HG03095 (cell line): ENCODE data around the gene SPIB.
"Not testable (repeated sequence)": the region's sequence is repeated elsewhere in the genome, so short reads cannot be mapped to it uniquely, and the experiment has no call there.

Source experiments
- ATAC-seq: cut with Tn5 transposase; IDR thresholded peaks from one replicate; pipeline ENCODE4 v1.9.1; 2021; ENCODE audit warnings: moderate library complexity; ENCODE audit not compliant: unreplicated experiment

Gene SPIB

DNA sequence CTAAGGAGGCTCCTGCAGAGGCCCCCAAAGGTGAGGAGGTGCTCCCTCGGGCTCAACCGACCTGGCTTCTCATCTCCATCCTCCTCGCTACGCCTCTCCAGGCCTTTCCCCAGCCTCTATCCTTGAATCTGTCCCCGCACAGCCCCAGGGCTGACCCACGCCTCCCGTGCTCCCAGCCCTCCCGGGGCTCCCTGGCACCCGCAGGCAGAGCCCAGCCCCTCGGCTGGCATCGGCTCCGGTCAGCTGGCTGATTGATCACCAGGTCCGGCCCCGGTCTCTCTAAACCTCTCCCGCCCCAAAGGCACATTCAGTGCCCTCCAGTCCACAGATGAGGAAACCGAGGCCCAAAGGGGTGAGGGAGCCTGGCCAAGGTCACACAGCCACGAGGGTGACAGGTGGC is 16.5 kb downstream of the SPIB start:
- ATAC-seq, result no peak

DNA sequence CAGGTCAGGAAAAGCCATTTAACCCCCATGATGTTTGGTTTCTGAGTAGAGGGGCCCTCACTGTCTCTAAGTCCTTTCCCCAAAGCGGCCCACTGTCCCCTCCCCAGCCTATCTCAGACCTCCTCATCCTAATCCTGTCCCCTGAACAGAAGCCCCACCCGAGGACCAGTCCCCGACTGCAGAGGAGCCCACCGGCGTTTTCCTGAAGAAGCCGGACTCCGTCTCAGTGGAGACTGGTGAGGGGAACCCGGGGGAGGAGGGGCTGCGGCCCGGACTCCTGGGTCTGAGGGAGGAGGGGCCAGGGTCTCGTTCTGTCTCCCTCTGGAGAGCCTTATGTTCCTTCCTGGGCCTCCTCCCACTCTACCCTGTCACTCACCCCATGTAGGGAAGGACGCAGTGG is 16.9 kb downstream of the SPIB start:
- no peak for ATAC-seq

DNA sequence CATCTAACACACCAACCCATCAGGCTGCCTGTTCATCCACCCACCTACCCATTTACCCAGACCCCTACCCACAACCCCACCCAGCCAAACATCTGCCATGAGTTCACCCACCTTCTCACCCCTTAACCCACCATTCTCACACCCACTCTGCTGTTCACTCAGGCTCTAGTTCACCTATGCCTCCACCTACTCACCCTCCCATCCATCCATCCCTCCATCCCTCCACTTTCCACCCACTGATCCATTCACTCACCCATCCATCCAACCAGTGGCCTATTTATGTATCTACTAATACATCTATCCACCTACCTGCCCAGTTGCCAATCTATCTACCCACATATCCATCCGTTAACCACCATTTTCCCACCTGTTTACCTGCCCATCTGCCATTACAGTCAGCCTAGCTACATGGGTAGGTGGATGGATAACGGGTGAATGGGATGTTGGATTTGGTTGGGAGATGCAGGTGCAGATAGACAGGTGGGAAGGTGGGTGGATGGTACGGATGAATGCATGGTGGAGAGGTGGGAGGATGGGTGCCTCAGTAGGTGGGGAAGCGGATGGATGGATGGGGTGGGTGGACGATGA is 19.2 kb downstream of the SPIB start:
- no peak for ATAC-seq

DNA sequence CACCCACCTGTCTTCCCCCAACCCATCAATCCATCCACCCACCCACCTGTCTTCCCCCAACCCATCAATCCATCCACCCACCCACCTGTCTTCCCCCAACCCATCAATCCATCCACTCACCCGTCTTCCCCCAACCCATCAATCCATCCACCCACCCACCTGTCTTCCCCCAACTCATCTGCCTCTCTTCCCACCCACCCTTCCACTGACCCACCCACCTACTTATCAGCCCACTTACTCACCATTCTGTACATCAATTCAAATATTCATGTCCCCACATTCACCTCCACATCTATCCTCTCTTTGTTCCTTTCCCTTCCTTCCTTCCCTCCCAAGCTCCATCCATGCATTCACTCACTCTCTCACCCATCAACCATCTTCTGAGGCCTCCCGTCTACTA is 20.4 kb downstream of the SPIB start:
- not testable (repeated sequence) for ATAC-seq

DNA sequence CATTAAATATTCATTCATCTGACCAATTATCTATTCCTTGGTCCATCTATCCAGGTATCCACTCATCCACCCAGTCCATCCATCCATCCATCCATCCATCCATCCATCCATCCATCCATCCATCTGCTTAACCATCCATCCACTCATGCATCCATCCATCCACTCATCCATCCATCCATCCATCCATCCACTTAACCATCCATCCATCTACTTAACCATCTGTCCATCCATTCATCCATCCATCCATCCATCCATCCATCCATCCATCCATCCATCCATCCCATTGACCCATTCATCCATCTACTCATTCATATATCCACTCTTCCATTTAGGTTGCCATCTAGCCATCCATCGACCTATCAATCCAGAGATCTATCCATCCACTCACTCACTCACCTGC is 25.3 kb downstream of the SPIB start:
- ATAC-seq, result no peak

DNA sequence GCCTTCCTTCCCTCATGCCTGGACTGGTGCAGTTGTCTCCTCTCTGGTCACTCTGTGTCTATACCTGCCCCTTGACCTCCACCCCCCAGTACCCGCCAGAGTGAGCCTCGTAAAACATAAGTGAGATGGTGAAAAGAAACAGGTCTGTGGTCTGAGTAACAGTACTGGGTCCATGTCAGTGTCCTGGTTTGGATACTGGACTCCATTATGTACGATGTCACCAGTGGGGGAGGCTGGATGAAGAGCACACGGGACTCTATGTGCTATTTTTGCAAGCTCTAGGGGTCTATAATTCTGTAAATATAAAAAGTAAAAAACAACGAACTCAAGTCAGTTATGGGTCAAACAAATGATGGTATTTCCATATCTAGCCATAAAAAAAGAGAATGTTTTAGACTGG is 28.3 kb downstream of the SPIB start:
- ATAC-seq, result no peak

DNA sequence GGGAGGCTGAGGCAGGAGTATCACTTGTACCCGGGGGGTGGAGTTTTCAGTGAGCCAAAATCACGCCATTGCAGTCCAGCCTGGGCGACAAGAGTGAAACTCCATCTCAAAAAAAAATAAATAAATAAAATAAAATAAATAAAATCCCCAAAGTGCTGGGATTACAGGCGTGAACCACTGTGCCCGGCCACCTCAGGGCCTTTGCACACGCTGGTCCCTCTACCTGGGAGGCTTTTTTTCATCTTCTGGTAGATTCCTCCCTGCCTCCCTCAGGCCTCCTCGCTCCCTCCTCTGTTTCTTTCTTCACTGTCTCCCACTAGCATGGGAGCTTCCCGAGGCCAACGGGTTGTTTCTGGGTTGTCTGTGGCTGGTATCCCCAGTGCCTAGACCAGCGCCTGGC is 29.0 kb downstream of the SPIB start:
- ATAC-seq, result no peak

DNA sequence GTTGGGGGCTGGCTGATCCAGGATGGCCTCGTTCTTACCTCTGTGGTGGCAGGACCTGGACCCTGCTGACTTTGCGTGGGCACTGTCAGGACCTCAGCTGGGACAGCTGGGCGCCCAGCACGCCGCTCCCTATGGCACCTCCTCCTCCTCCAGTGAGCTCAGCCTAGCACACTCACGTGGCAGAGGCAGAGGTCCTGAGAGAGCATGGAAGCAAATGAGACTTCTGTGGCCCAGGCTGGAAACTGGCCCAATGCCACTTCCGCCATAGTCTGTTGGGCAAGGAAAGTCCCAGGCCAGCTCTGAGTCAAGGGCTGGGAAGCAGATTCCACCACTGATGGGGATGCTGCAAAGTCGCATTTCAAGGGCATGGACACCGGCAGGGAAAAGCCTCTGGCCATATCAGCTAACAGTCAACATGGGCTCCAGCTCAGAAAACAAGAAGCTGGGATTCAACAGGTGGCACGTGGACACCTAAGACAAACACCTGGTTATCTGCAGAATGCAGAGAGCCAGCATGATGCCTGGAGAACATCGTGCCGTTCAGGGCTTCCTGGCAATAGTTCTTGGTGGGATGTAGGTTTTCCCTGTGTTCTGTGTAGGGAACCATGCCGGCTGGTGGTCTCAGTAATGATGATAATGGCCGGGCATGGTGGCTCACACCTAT is 30.6 kb downstream of the SPIB start:
- no peak for ATAC-seq

DNA sequence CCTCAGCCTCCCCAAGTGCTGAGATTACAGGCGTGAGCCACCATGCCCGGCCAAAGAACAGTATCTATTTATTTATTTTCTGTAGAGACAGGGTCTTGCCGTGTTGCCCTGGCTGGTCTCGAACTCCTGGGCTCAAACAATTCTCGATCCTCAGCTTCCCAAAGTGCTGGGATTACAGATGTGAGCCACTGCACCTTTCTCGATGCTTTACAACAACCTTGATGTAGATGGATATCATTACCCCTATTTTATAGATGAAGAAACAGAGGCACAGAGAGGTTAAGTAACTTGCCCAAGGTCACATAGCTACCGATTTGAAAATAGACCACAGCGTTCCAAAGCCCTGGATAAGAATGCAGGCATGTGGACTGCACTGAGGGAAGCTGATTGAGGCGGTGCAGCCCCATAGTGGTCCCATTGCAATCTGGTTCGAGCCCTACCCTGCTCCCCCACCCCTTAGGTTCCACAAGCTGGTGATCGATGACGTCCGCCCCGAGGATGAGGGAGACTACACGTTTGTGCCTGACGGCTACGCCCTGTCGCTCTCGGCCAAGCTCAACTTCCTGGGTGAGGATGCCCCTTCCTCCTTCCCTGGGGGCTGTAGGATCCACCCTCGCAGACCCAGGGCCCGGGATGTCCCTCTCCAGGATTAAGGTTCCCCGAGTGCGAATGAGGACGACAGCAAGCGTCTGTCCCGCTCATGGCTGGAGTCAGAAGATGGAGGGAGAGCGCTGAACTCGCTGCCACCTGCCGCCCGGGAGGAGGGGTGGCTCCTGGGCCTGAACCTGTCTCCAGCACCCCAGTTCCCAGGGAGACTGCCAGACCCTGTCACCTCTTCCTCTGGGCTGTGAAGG is 31.9 kb downstream of the SPIB start:
- no peak for ATAC-seq

DNA sequence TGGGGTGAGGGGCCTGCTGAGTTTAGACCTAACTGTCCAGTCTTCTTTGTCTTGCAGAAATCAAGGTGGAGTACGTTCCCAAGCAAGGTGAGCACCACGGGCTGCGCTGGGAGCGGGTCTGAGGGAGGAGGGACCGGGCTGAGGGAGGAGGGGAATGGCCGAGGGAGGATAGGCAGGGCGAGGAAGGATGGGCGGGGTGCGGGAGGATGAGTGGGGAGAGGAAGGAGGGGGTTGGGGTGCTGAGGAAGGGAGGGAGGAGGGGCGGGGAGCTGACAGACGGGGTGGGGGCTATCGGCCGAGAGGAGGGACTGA is 32.4 kb downstream of the SPIB start:
- ATAC-seq, result no peak

DNA sequence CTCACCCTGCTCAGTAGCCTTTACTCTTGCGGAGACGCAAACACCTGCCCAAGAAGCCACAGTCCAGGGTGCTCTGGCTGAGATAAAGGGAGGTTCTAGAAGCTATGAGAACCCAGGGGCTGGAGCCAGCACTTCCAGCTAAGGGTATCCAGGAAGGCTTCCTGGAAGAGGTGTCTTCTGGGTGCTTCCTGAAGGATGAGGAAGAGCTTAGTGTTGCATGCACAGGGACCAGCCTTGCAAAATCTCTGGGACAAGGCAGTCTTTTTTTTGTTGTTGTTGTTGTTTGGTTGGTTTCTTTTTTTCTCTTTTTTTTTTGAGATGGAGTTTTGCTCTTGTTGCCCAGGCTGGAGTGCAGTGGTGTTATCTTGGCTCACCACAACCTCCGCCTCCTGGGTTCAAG is 34.5 kb downstream of the SPIB start:
- no peak for ATAC-seq

DNA sequence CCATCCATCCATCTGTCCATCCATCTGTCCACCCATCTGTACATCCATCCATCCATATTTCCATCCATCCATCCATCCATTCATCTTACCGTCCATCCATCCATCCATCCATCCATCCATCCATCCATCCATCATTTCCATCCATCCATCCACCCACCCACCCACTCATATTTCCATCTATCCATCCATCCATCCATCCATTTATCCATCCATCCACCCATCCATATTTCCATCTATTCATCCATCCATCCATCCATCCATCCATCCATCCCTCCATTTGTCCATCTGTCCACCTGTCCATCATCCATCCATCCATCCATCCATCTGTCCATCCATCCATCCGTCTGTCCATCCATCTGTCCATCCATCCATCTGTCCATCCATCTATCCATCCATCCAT is 37.3 kb downstream of the SPIB start:
- ATAC-seq, result no peak

DNA sequence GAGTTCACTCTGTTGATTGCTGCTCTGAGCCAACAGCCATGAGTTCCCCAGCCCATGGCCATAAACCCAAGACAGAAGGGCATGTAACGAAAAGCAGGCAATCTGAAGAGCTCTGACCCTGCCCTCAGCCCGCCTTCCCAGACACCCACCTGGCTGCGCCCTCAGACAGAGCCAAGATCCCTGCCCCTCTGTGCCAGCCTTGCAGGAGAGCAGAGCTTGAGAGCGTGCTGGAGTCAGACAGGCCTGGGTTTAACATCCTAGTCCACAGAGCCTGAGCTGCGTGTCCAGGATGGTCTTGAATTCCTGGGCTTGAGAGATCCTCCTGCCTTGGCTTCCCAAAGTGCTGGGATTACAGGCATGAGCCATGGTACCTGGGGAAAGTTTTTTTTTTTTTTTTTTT is 38.6 kb downstream of the SPIB start:
- ATAC-seq, result no peak

DNA sequence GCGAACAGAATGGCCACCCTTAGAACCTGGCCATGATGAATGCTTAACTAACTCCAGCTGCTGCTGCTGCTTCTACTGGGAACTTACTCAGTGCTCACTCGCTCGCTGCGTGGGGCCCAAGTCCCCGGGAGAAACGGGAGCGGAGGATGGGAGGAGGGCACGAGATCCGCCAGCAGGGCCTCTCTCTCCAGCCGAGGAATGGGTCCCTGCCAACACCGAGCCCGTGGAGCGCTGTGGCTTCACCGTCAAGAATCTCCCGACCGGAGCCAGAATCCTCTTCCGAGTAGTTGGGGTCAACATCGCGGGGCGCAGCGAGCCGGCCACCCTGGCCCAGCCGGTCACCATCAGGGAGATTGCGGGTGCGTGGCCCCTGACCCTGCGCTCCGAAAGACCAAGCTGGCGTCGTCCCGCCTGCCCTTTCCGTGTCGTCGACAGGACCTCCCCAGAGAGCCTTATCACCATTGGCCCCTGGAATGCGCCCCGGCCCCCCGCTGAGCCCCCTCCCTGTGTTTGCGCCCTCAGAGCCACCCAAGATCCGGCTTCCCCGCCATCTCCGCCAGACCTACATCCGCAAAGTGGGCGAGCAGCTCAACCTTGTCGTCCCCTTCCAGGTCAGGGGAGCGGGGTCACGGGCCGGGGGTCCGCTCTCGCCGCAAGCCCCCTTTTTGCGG is 39.8 kb downstream of the SPIB start:
- ATAC-seq, result no peak

DNA sequence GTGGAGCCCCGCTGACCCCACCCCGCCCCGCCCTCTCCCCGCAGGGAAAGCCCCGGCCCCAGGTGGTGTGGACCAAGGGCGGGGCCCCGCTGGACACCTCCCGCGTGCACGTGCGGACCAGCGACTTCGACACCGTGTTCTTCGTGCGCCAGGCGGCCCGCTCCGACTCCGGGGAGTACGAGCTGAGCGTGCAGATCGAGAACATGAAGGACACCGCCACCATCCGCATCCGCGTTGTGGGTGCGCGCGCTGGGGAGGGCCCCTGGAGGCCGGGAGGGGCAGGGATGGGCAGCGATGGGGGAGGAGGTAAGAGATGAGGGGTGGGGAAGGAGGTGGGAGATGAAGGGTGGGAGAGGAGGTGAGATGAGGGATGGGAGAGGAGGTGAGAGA is 40.3 kb downstream of the SPIB start:
- ATAC-seq, result no peak

DNA sequence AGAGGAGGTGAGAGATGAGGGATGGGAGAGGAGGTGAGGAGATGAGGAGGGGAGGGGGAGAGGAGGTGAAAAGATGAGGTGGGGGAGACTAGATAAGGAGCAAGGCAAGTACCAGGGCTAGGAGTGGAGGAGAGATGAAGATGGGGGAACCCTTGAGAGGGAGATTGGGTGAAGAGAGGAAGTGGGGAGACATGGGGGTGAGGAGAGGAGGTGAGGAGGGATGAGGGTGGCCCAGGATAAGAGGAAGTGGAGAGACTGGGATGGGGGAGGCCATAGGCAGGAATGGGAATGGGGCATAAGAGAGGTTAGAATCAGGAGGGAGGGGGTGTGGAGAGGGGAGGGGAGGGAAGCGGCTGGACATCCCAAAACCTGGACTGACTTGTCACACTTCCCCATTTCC is 40.9 kb downstream of the SPIB start:
- no peak for ATAC-seq

DNA sequence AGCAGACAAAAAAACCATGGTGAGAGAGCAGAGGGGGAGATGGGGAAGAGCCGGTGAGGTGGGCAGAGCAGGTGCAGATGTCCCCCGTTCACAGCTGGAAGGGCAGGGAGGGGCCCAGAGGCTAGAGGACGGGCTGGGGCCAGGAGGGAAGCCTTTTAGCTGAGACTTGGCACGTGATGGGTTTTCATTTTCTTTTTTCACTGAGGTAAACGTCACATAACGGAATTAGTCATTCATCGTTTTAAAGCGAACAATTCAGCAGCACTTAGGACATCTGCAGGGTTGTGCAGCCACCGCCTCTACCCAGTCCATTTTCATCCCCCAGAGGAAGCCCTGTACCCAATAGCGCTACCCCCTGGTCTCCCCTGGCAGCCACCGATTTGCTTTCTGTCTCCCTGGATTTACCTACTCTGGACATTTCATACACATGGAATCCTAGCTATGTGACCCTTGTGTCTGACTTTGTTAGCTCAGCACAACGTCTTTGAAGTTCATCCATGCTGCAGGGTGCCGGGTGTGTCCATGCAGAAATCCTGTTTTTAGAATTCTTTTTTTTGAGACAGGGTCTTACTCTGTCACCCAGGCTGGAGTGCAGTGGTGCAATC is 41.5 kb downstream of the SPIB start:
- ATAC-seq, result peak; percentile 58

DNA sequence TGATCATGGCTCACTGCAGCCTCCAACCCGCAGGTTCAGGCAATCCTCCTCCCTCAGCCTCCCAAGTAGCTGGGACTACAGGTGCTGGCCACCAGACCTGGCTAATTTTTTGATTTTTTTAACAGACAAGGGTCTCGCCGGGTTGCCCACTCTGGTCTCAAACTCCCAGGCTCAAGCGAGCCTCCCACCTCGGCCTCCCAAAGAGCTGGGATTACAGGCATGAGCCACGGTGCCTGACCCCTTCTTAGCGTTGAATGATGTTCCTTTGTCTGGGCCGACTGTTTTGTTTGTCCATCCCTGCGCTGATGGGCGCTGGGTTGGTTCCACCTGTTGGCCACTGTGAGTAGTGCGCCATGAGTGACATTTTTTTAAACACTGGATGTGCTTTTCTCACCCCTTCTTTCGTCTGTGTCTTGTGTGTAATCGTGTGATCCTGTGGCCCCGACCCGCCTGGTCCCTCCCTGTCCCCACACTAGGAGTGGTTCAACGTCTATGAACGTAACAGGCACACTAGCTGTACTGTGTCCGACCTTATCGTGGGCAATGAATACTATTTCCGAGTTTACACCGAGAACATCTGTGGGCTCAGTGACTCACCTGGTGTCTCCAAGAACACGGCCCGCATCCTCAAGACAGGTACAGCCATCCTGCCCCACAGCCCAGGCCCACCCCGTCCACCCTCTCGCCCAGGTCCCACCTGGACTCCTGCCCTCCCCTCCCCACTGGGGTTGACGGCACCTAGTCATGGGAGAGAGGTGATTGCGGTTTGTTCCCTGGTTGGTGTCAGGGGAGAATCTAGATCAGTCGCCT is 42.5 kb downstream of the SPIB start:
- no peak for ATAC-seq

DNA sequence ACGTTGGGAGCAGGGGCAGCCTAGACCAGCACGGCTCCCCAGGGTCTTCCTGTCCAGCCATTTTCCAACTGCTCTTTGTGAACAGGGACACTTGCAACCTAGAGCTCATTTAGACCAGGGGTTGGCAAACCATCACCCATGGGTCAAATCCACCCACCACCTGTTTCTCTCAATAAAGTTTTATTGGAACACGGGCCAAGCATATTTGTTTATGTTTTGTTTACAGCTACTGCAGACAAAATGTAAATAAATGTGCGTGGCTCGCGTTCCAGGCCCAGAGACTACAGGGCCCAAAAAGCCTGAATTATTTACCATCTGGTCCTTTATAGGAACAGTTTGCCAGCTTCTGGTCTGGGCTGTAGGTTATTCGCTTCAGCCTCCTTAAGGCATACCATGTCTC is 44.2 kb downstream of the SPIB start:
- ATAC-seq, result no peak

DNA sequence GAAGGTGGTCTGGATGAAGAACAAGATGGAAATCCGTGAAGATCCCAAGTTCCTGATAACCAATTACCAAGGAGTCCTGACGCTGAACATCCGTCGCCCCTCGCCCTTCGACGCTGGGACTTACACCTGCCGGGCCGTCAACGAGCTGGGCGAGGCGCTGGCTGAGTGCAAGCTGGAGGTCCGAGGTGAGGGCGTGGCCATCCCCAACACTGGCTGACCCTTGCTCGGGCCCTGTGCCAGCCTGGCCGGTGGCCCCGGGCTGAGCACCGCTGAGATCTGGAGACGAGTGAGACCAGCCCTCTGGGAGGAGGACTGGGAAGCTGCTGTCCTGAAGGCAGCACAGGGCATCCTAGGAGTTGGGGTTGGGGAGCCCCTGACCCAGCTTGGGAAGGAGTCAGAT is 45.6 kb downstream of the SPIB start:
- ATAC-seq, result no peak

DNA sequence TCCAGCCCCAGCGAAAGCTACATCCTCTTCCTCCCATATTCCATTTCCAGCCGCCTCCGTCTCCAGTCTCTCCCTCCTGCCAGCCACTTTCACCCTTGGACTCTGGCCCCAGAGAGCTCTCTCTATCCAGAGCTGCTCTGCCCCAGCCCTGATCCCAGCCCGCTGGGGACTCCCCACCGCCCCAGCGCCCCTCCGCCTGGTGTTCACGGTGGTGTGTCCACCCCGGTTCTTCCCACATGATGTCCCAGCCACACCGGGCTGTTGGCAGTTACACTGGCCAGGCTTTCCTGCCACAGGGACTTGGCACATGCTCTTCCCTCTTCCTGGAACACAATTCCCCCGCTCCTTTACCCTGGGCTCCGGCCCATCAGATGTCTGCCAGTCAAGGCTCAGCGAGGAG is 46.3 kb downstream of the SPIB start:
- no peak for ATAC-seq
